H1 (cell line): ENCODE data around the gene LAYN. TPM values are rescaled to one million over a fixed set of nuclear protein-coding genes. Genes with fewer than 3 reads are reported as not detected.

Experiments
- CHD1 ChIP-seq: IDR thresholded peaks from 2 replicates; pipeline ENCODE4 v1.6.1; 2012; ENCODE audit warnings: low read depth, low read length, improper control_type of control experiment
- SIX5 ChIP-seq: IDR thresholded peaks from 2 replicates; pipeline ENCODE4 v1.6.1; 2011; ENCODE audit warnings: mild to moderate bottlenecking, low read depth, low read length
- TAF7 ChIP-seq: optimal IDR thresholded peaks from 2 replicates; pipeline ENCODE3; 2011; ENCODE audit warnings: low read depth, mild to moderate bottlenecking, inconsistent platforms, low read length, moderate library complexity, borderline replicate concordance
- polyA plus RNA-seq, 7 experiments: library from polyadenylated mRNA; depleted of rRNA in 3 of 7; stranded (reverse) in 5 of 7; unstranded in 2 of 7; fragments of >200 nt in 5 of 7; fragments of 200-250 nt in 2 of 7; gene quantifications; 1 replicate in 5 of 7; 2 replicates in 1 of 7; 4 replicates in 1 of 7; pipeline versions ENCODE4 v1.2.1 to v1.2.3, GENCODE V29; 2011 to 2013; ENCODE audit warnings: missing spikeins in 2 of 7, mixed read lengths in 2 of 7
- total RNA-seq: library from RNA; stranded (reverse); fragmentation: NEBNext Ultra II Directional; extraction: Animal tissue kit (Norgen Biotek cat#: 25700); gene quantifications from 2 replicates; pipeline ENCODE4 v1.2.1, GENCODE V29; 2021

The LAYN gene
- total and polyA plus RNA-seq, 2 of the 8 experiments (the other 6 are each of a cell fraction or from before 2014, with no cell fraction given), result 4.2 to 9.3 TPM

GRCh38 chr11:111589886-111590499, 49.5 kb downstream of the LAYN start (continued):
- no peak for TF ChIP-seq CHD1
- no peak for TF ChIP-seq SIX5
- TF ChIP-seq TAF7, result no peak
